ENCODE data around the gene ZNF860. TPM values are rescaled to one million over a fixed set of nuclear protein-coding genes. Genes with fewer than 3 reads are reported as not detected.

ZNF860 gene
- total and polyA plus RNA-seq, 3 experiments from 2014 or later = 0.16 TPM; not detected in 2

DNA sequence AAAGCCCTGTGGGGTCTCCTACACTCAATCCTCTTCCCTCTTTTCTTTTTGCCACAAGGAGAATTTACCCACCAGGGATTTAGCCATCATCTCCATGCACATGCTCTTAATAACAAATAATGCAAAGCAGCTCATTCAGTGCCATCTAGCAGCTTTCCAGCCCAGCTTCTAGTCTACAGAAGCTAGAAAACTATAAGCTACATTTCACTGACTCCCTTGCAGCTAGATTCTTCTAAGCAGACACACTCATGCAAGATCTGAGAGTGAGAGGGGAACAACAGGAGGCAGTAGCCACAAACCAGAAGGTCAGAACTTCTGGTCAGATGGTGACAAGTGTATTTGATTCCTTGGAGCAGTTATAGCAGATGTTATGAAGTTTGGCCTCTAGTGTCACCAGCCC is 26.0 kb upstream of the ZNF860 start:
- ChIA-PET CTCF (no interaction called here), POLR2A (no interaction called here)
- no peaks in the 10 kb centered on the region for H3K9me3 ChIP-seq (ENCODE audit: low read length)
- H3K27ac ChIP-seq (ENCODE audit: low read depth, low read length) = no peak overlapping the region
- no peak overlapping the region for H3K4me3 ChIP-seq (ENCODE audit: low read length)
- H3K36me3 Mint-ChIP-seq = no peaks in the 10 kb centered on the region
- no peaks in the 10 kb centered on the region for H3K27me3 ChIP-seq (ENCODE audit: insufficient read depth, low read length, poor library complexity, severe bottlenecking)
- no peak overlapping the region for H3K4me3 Mint-ChIP-seq
- no peak overlapping the region for H3K27ac Mint-ChIP-seq
- H3K27me3 Mint-ChIP-seq = peaks cover 2 to 27% of the 10 kb centered on the region in 2 donors
- no peaks in the 10 kb centered on the region for H3K36me3 ChIP-seq (ENCODE audit: insufficient read depth, low read length)
- H3K4me1 ChIP-seq (ENCODE audit: insufficient read depth, low read length) = no peaks in the 10 kb centered on the region
- peaks cover 0 to 1% (median 0%) of the 10 kb centered on the region in 3 donors for H3K4me1 Mint-ChIP-seq
- no peak for DNase-seq
- H3K9me3 Mint-ChIP-seq = peaks cover 2 to 12% (median 6%) of the 10 kb centered on the region in 5 donors

DNA sequence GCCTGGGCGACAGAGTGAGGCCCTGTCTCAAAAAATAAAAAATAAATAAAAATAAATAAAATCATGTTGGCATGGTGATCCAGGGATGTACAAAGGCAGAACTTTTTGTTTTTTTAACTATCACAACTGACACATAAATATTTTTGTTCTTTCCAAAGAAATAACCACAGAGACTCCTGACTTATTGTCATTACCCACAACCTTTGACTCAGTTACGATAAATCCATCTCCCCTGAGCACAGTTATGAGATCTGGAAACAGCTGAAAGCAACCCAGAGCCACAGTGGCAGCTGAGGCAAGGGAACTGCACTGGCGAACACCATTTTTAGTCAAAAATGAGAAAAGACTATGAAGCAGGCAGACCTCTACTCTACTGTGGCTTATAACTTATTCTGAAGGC is 24.4 kb upstream of the ZNF860 start:
- no peak overlapping the region for H3K27ac ChIP-seq (ENCODE audit: low read depth, low read length)
- no peaks in the 10 kb centered on the region for H3K36me3 Mint-ChIP-seq
- H3K27ac Mint-ChIP-seq = no peak overlapping the region
- no peak overlapping the region for H3K4me3 Mint-ChIP-seq
- H3K9me3 ChIP-seq (ENCODE audit: low read length) = no peaks in the 10 kb centered on the region
- no peaks in the 10 kb centered on the region for H3K27me3 ChIP-seq (ENCODE audit: insufficient read depth, low read length, poor library complexity, severe bottlenecking)
- H3K4me1 Mint-ChIP-seq = peaks cover 0 to 1% (median 0%) of the 10 kb centered on the region in 3 donors
- H3K27me3 Mint-ChIP-seq = peaks cover 3 to 34% of the 10 kb centered on the region in 2 donors
- no peaks in the 10 kb centered on the region for H3K36me3 ChIP-seq (ENCODE audit: insufficient read depth, low read length)
- no peak for DNase-seq
- H3K4me1 ChIP-seq (ENCODE audit: insufficient read depth, low read length) = no peaks in the 10 kb centered on the region
- peaks cover 2 to 12% (median 6%) of the 10 kb centered on the region in 5 donors for H3K9me3 Mint-ChIP-seq
- H3K4me3 ChIP-seq (ENCODE audit: low read length) = no peak overlapping the region
- ChIA-PET POLR2A (no interaction called here), CTCF (no interaction called here)

DNA sequence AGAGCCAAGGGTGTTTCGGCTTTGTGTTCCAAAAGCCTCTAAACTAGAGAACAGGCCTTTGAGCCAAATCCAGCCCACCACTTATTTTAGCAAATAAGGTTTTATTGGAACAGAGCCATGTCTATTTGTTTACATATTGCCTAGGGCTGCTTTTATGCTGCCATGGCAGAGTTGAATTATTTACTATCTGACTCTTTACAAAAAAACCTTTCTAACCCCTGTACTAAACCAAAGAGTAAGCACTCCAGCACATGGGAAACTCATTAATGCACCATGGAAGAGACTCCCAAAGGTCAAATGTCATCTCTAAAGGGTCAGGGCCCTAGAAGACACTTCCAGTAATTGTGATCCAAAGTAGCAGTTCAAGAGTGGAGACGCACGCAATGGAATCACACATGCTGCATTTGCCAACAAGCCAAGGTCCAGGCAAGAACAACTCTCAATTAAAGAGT is 22.8 kb upstream of the ZNF860 start:
- Mint-ChIP-seq H3K4me3 (no peak overlapping the region), H3K4me1 (no peaks in the 10 kb centered on the region), H3K27me3 (peaks cover 5 to 26% of the 10 kb centered on the region in 2 donors), H3K9me3 (peaks cover 2 to 12% (median 4%) of the 10 kb centered on the region in 5 donors), H3K36me3 (no peaks in the 10 kb centered on the region), H3K27ac (no peak overlapping the region)
- POLR2A ChIA-PET = no interaction called here
- H3K4me3 ChIP-seq (ENCODE audit: low read length) = no peak overlapping the region
- no peak overlapping the region for H3K27ac ChIP-seq (ENCODE audit: low read depth, low read length)
- H3K36me3 ChIP-seq (ENCODE audit: insufficient read depth, low read length) = no peaks in the 10 kb centered on the region
- no peaks in the 10 kb centered on the region for H3K9me3 ChIP-seq (ENCODE audit: low read length)
- peaks cover 8% of the 10 kb centered on the region for H3K4me1 ChIP-seq (ENCODE audit: insufficient read depth, low read length)
- H3K27me3 ChIP-seq (ENCODE audit: insufficient read depth, low read length, poor library complexity, severe bottlenecking) = no peaks in the 10 kb centered on the region
- CTCF ChIA-PET = no interaction called here
- DNase-seq = no peak

DNA sequence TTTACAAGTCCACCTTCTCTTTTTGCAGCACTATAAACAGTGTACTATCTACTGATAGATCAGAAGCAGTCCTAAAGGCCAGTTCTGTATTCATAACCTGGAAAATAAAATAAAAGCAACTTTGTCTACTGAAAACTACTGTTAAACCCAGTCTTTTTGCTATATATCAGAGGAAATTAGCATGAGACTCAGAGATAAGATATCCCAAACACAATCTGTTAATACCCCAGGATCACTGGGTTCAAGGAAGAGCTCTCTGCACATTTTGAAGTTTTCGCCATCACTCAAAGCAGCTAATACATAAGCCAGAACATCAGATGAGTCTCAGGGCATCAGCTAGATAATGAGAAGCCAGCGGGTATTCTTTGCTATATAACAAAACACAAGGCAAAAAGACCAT is 22.3 kb upstream of the ZNF860 start:
- H3K27ac Mint-ChIP-seq = no peak overlapping the region
- H3K9me3 Mint-ChIP-seq = peaks cover 2 to 12% (median 4%) of the 10 kb centered on the region in 5 donors
- no peak for DNase-seq
- ChIA-PET POLR2A (no interaction called here), CTCF (no interaction called here)
- peaks cover 11 to 30% of the 10 kb centered on the region in 2 donors for H3K27me3 Mint-ChIP-seq
- no peaks in the 10 kb centered on the region for H3K36me3 Mint-ChIP-seq
- no peaks in the 10 kb centered on the region for H3K4me1 Mint-ChIP-seq
- Histone ChIP-seq H3K4me1 (ENCODE audit: insufficient read depth, low read length) (peaks cover 8% of the 10 kb centered on the region), H3K9me3 (ENCODE audit: low read length) (no peaks in the 10 kb centered on the region), H3K27ac (ENCODE audit: low read depth, low read length) (no peak overlapping the region), H3K27me3 (ENCODE audit: insufficient read depth, low read length, poor library complexity, severe bottlenecking) (no peaks in the 10 kb centered on the region), H3K36me3 (ENCODE audit: insufficient read depth, low read length) (no peaks in the 10 kb centered on the region), H3K4me3 (ENCODE audit: low read length) (no peak overlapping the region)
- H3K4me3 Mint-ChIP-seq = no peak overlapping the region

DNA sequence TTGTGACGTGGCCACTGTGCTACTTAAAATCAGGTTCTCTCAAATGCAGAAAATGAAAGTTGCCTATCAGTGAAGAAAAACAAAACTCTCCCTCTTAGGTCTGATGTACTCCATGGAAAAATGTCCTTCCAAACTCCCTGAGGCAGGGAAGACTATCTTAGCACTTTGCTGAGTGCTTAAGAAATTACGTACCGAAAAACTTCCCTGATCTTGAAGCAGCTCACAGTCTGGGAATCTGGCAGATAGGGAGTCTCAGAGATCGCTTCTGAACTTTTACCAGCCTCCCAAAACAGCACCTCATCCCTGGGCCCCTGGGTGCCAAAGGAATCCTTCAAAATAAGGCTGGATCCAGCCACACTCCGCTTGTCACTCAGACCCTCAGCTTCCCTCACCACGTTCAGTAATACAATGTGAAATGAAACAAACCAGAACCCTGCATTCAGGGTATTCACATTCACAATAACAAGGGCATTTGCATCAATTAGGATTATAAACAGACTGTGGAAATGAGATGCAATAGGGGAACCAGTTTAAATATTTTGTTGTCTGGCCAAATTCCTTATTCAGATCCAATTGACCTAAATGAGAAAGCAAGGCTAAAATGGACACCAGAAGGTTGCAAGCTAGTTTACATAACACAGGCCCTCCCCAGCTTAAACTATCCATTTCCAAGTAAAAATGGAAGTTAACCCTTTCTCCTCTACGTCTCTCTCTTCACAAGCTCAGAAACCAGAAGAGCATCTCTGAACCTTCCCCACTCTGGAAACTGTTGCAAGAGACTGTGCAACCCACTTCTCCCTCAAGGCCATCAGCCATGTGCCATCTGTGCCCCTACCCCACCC is 21.4 kb upstream of the ZNF860 start:
- Histone ChIP-seq H3K9me3 (ENCODE audit: low read length) (no peaks in the 10 kb centered on the region), H3K27me3 (ENCODE audit: insufficient read depth, low read length, poor library complexity, severe bottlenecking) (no peaks in the 10 kb centered on the region), H3K27ac (ENCODE audit: low read depth, low read length) (no peak overlapping the region), H3K4me1 (ENCODE audit: insufficient read depth, low read length) (peaks cover 8% of the 10 kb centered on the region), H3K36me3 (ENCODE audit: insufficient read depth, low read length) (no peaks in the 10 kb centered on the region), H3K4me3 (ENCODE audit: low read length) (no peak overlapping the region)
- POLR2A ChIA-PET = no interaction called here
- Mint-ChIP-seq H3K36me3 (no peaks in the 10 kb centered on the region), H3K27ac (no peak overlapping the region), H3K9me3 (peaks cover 0 to 6% (median 3%) of the 10 kb centered on the region in 5 donors), H3K4me3 (no peak overlapping the region), H3K4me1 (no peaks in the 10 kb centered on the region), H3K27me3 (peaks cover 9 to 29% of the 10 kb centered on the region in 2 donors)
- no peak for DNase-seq
- CTCF ChIA-PET = interaction anchor here (1.1 kb wide), 1 partner anchor 10 kb away, joined by 3 read pairs; no protein-coding TSS in a partner anchor

DNA sequence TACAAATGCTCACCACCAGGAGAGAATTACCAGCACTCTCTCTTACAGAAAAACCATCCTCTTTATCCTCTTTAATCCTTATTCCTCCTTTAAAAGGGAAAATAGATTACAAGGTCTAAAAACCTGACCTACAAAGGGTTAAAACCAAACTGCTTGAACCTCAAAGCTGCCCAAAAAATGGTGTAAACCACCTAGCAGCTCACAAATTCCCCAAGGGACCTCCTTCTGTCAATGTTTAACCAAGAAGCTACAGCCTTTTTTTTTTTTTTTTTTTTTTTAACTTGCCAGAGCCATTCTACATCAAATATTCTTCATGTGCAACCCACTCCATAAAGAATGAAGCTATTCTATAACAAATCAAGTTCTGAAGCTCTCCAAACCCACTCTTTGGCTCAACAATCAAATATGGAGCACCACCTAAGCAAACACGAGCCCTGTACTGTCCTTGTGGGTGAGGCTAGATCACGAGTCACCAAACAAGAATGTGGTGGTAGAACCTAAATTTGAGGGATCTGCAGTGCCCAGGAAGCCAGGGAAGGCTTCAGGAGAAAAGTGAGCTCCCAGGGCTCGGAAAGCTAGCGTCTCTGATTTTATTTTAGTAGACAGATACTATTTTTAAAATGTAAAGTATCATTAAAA is 20.6 kb upstream of the ZNF860 start:
- H3K9me3 Mint-ChIP-seq = peaks cover 0 to under 1% (median 0%) of the 10 kb centered on the region in 5 donors
- no peak for DNase-seq
- H3K36me3 ChIP-seq (ENCODE audit: insufficient read depth, low read length) = no peaks in the 10 kb centered on the region
- peaks cover 8% of the 10 kb centered on the region for H3K4me1 ChIP-seq (ENCODE audit: insufficient read depth, low read length)
- no peaks in the 10 kb centered on the region for H3K27me3 ChIP-seq (ENCODE audit: insufficient read depth, low read length, poor library complexity, severe bottlenecking)
- H3K4me1 Mint-ChIP-seq = no peaks in the 10 kb centered on the region
- POLR2A ChIA-PET = no interaction called here
- H3K27ac Mint-ChIP-seq = no peak overlapping the region
- peaks cover 9 to 26% of the 10 kb centered on the region in 2 donors for H3K27me3 Mint-ChIP-seq
- H3K4me3 Mint-ChIP-seq = no peak overlapping the region
- no peak overlapping the region for H3K27ac ChIP-seq (ENCODE audit: low read depth, low read length)
- no peaks in the 10 kb centered on the region for H3K9me3 ChIP-seq (ENCODE audit: low read length)
- H3K4me3 ChIP-seq (ENCODE audit: low read length) = no peak overlapping the region
- CTCF ChIA-PET = interaction anchor here (1.1 kb wide), 1 partner anchor 10 kb away, joined by 3 read pairs; no protein-coding TSS in a partner anchor
- H3K36me3 Mint-ChIP-seq = no peaks in the 10 kb centered on the region

DNA sequence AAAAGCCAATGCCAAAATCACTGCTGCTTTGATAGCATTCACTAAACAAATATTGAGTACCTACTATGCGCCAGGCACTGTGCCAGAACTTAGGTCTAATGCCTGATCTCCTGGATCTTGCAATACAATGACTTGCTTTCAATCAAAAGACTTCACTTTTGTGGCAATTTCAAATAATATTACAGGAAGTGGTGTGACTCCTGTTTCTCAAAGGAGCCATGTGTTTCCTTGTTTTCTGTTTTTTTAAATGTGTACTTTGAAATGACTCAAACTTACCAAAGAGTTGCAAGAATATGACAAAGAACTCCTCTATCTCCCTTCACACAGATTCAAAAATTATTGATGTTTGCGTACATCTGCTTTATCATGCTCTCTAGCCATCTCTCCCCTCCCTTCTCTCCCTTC is 18.7 kb upstream of the ZNF860 start:
- H3K27me3 Mint-ChIP-seq = peaks cover 9 to 31% of the 10 kb centered on the region in 2 donors
- no peak for DNase-seq
- Histone ChIP-seq H3K4me3 (ENCODE audit: low read length) (no peak overlapping the region), H3K27me3 (ENCODE audit: insufficient read depth, low read length, poor library complexity, severe bottlenecking) (no peaks in the 10 kb centered on the region), H3K36me3 (ENCODE audit: insufficient read depth, low read length) (no peaks in the 10 kb centered on the region), H3K9me3 (ENCODE audit: low read length) (no peaks in the 10 kb centered on the region), H3K4me1 (ENCODE audit: insufficient read depth, low read length) (peaks cover 8% of the 10 kb centered on the region), H3K27ac (ENCODE audit: low read depth, low read length) (no peak overlapping the region)
- no peaks in the 10 kb centered on the region for H3K9me3 Mint-ChIP-seq
- no peaks in the 10 kb centered on the region for H3K4me1 Mint-ChIP-seq
- no peak overlapping the region for H3K27ac Mint-ChIP-seq
- no peak overlapping the region for H3K4me3 Mint-ChIP-seq
- no peaks in the 10 kb centered on the region for H3K36me3 Mint-ChIP-seq
- CTCF ChIA-PET = no interaction called here
- POLR2A ChIA-PET = no interaction called here

DNA sequence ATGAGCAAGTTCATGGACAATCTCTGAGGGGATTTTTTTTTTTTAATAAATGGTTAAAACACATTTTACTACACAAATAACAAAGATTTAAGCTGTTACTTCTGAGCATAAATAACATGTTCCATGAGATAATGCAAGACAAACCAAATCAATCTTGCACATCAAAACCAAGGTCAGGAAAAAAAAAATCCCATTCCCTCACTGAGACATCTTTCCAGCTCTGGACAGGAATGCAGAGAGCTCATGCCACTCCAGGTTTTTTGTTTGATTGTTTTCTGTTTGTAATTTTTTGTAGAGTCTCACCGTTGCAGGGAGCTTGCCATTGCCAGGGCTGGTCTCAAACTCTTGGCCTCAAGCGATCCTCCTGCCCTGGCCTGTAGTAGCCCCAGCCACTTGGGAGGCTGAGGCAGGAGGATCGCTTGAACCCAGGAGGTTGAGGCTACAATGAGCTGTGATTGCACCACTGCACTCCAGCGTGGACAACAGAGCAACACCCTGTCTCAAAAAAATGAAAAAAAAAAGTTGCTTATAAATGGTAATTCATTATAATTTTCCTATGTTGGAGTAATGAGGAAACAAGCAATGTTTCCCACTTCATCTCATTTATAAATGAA is 14.5 kb upstream of the ZNF860 start:
- Mint-ChIP-seq H3K4me1 (no peaks in the 10 kb centered on the region), H3K9me3 (no peaks in the 10 kb centered on the region), H3K4me3 (no peak overlapping the region), H3K36me3 (no peaks in the 10 kb centered on the region), H3K27ac (no peak overlapping the region), H3K27me3 (peaks cover 10 to 21% of the 10 kb centered on the region in 2 donors)
- no peak for DNase-seq
- no peaks in the 10 kb centered on the region for H3K36me3 ChIP-seq (ENCODE audit: insufficient read depth, low read length)
- H3K9me3 ChIP-seq (ENCODE audit: low read length) = no peaks in the 10 kb centered on the region
- ChIA-PET POLR2A (no interaction called here), CTCF (no interaction called here)
- no peaks in the 10 kb centered on the region for H3K27me3 ChIP-seq (ENCODE audit: insufficient read depth, low read length, poor library complexity, severe bottlenecking)
- peaks cover 8% of the 10 kb centered on the region for H3K4me1 ChIP-seq (ENCODE audit: insufficient read depth, low read length)
- H3K27ac ChIP-seq (ENCODE audit: low read depth, low read length) = no peak overlapping the region
- H3K4me3 ChIP-seq (ENCODE audit: low read length) = no peak overlapping the region

Data from CD8-positive, alpha-beta memory T cell (primary cell).